Skin epidermis (tissue), 12 donors: ENCODE results near the gene ASXL3.

Experiments used
- H3K27ac ChIP-seq, 21 experiments: fragments of 200-600 bp; sonication (generic) in 11 of 21; one replicate each; pipeline ENCODE4 v1.5.0; 2020; ENCODE audit warnings: mild to moderate bottlenecking in 3 of 21, inconsistent platforms in 2 of 21, moderate library complexity in 2 of 21
- H3K4me3 ChIP-seq, 7 experiments: fragments of 200-600 bp; sonication (generic) in 2 of 7; one replicate each; pipeline ENCODE4 v1.5.0; 2020; ENCODE audit warnings: inconsistent platforms in 2 of 7, mild to moderate bottlenecking in 2 of 7, moderate library complexity in 1 of 7

ASXL3 gene

GRCh38 chr18:33577685-33578517 is at the start of gene ASXL3:
Gene ASXL3, plus strand, starts transcription at chr18:33578219. Its CDS starts 413 bp downstream, at chr18:33578632.
- Histone ChIP-seq H3K4me3 (peak within 1 kb of the TSS; percentile 27 to 59 (median 43)), H3K27ac (peak within 1 kb of the TSS in 10 of 21 experiments; percentile 16 to 79 (median 50))

GRCh38 chr18:33532978-33533377 is 45.0 kb upstream of the ASXL3 start:
- Histone ChIP-seq H3K4me3 (no peak overlapping the region), H3K27ac (no peak overlapping the region)

GRCh38 chr18:33536904-33537303 is 41.1 kb upstream of the ASXL3 start:
- no peak overlapping the region for H3K4me3 ChIP-seq
- no peak overlapping the region for H3K27ac ChIP-seq

- no peak overlapping the region for H3K4me3 ChIP-seq
- no peak overlapping the region for H3K27ac ChIP-seq
Observed at GRCh38 chr18:33538418-33539042, 39.5 kb upstream of the ASXL3 start.

- H3K4me3 ChIP-seq: no peak overlapping the region
Observed at GRCh38 chr18:33540392-33540791, 37.6 kb upstream of the ASXL3 start.

GRCh38 chr18:33541316-33541715 is 36.7 kb upstream of the ASXL3 start:
- H3K4me3 ChIP-seq: no peak overlapping the region
- H3K27ac ChIP-seq: no peak overlapping the region

More at GRCh38 chr18:33540392-33540791, 37.6 kb upstream of the ASXL3 start:
- H3K27ac ChIP-seq: no peak overlapping the region

GRCh38 chr18:33556846-33557245 is 21.2 kb upstream of the ASXL3 start:
- no peak overlapping the region for H3K4me3 ChIP-seq
- no peak overlapping the region for H3K27ac ChIP-seq

GRCh38 chr18:33557706-33558105 is 20.3 kb upstream of the ASXL3 start:
- Histone ChIP-seq H3K4me3 (no peak overlapping the region), H3K27ac (no peak overlapping the region)

- H3K4me3 ChIP-seq: no peak overlapping the region
- no peak overlapping the region for H3K27ac ChIP-seq
Observed at GRCh38 chr18:33558529-33558928, 19.5 kb upstream of the ASXL3 start.

GRCh38 chr18:33560686-33561370 is 17.2 kb upstream of the ASXL3 start:
- H3K27ac ChIP-seq: no peak overlapping the region
- H3K4me3 ChIP-seq: no peak overlapping the region

GRCh38 chr18:33562741-33563140 is 15.3 kb upstream of the ASXL3 start:
- no peak overlapping the region for H3K4me3 ChIP-seq
- H3K27ac ChIP-seq: no peak overlapping the region

GRCh38 chr18:33567705-33568104 is 10.3 kb upstream of the ASXL3 start:
- H3K27ac ChIP-seq: no peak overlapping the region
- H3K4me3 ChIP-seq: no peak overlapping the region

GRCh38 chr18:33571998-33572787 is 5.8 kb upstream of the ASXL3 start:
- Histone ChIP-seq H3K27ac (no peak overlapping the region), H3K4me3 (no peak overlapping the region)

GRCh38 chr18:33573193-33573592 is 4.8 kb upstream of the ASXL3 start:
- Histone ChIP-seq H3K27ac (no peak overlapping the region), H3K4me3 (no peak overlapping the region)

GRCh38 chr18:33575451-33575850 is 2.6 kb upstream of the ASXL3 start:
- Histone ChIP-seq H3K27ac (no peak overlapping the region), H3K4me3 (no peak overlapping the region)

- Histone ChIP-seq H3K27ac (peak overlapping the region in 2 of 21 experiments; percentile 23 to 64), H3K4me3 (peak overlapping the region in 2 of 7 experiments; percentile 52 to 59)
Observed at GRCh38 chr18:33576999-33577646, 896 bp upstream of the ASXL3 start.

GRCh38 chr18:33578518-33579348 is 714 bp downstream of the ASXL3 start:
- Histone ChIP-seq H3K27ac (peak overlapping the region in 4 of 21 experiments; percentile 28 to 73 (median 49)), H3K4me3 (peak overlapping the region in 6 of 7 experiments; percentile 8 to 59 (median 20))
